Coronary artery (tissue), 2 donors: Measurements from ENCODE around the gene TWF1.

Experiments used
- DNase-seq: peaks from one replicate; pipeline ENCODE4 v3.0.0-alpha.2; 2017; ENCODE audit warnings: low spot score
- H3K27ac ChIP-seq, 2 donors: fragments of 200-600 bp; sonication (generic); one replicate each; pipeline ENCODE4 v1.5.1; 2016 to 2019
- H3K4me3 ChIP-seq: fragments of 200-600 bp; sonication (generic); 2 replicates; pipeline ENCODE4 v1.5.1; 2016; ENCODE audit warnings: mild to moderate bottlenecking, moderate library complexity
- TF ChIP-seq, protein P1 (sequence below): fragments of 200-600 bp; sonication (generic); IDR thresholded peaks from one replicate; pipeline ENCODE4 v1.5.1; 2019; ENCODE audit warnings: antibody characterized with exemption

TWF1 gene

DNA sequence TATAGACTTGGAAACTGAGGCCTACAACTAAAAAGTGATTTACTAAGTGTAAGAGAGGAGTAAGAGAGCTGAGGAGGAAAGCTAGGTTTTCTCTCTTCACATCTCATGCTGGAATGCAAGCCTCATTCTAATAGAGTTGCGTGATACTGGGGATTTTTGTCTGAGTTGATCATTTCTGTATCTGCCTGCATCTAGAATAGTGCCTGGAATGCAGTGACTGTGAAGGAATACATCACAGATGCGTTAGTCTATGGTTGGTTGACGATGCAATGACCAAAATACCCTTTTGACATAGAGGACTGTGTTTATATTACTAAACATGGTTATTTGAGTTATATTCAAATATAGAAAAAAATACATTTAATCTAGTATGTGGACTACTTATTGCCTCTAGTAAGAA, 20.6 kb upstream of the TWF1 start:
- TF ChIP-seq, protein P1, sequence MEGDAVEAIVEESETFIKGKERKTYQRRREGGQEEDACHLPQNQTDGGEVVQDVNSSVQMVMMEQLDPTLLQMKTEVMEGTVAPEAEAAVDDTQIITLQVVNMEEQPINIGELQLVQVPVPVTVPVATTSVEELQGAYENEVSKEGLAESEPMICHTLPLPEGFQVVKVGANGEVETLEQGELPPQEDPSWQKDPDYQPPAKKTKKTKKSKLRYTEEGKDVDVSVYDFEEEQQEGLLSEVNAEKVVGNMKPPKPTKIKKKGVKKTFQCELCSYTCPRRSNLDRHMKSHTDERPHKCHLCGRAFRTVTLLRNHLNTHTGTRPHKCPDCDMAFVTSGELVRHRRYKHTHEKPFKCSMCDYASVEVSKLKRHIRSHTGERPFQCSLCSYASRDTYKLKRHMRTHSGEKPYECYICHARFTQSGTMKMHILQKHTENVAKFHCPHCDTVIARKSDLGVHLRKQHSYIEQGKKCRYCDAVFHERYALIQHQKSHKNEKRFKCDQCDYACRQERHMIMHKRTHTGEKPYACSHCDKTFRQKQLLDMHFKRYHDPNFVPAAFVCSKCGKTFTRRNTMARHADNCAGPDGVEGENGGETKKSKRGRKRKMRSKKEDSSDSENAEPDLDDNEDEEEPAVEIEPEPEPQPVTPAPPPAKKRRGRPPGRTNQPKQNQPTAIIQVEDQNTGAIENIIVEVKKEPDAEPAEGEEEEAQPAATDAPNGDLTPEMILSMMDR: no peak
- H3K27ac ChIP-seq: no peak overlapping the region
- DNase-seq: no peak
- H3K4me3 ChIP-seq: no peak overlapping the region

DNA sequence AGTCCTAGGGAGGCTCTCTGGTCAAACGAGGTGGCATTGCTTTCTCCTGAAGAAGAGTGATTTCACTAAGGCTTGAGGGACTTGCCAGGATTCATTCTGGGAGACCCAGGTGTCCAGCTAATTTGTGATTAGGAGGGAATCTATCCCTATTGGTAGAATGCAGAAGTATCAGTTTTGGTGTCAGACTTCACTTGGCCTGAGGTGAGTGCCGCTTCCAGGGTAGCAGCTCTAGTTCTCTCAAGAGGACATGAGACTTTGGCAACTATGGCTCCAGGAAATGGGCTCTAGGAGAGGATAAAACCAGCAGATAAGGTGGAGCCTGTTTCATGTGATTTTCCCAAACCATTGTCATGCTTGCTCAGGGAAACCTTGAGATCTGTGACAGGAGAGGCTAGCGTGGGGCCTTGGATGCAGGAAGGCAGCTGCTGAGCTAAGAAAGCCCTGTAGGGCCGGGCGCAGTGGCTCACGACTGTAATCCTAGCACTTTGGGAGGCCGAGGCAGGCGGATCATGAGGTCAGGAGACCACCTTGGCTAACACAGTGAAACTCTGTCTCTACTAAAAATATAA, 18.2 kb upstream of the TWF1 start:
- H3K4me3 ChIP-seq: no peak overlapping the region
- DNase-seq: no peak
- no peak overlapping the region for H3K27ac ChIP-seq
- TF ChIP-seq, protein P1: no peak

DNA sequence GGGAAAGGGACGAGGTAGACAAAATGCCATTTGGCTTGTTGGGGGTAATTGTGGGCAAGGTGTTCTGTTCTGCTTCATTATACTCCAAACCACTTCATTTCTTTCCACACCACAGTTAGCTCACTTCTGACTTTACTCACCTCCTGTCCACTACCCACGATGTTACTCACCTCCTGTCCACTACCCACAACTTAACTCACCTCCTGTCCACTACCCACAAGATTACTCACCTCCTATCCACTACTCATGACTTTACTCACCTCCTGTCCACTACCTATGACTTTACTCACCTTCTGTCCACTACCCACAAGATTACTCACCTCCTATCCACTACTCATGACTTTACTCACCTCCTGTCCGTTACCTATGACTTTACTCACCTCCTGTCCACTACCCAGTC, 10.1 kb upstream of the TWF1 start:
- TF ChIP-seq, protein P1: no peak
- no peak for DNase-seq
- Histone ChIP-seq H3K4me3 (no peak overlapping the region), H3K27ac (no peak overlapping the region)

DNA sequence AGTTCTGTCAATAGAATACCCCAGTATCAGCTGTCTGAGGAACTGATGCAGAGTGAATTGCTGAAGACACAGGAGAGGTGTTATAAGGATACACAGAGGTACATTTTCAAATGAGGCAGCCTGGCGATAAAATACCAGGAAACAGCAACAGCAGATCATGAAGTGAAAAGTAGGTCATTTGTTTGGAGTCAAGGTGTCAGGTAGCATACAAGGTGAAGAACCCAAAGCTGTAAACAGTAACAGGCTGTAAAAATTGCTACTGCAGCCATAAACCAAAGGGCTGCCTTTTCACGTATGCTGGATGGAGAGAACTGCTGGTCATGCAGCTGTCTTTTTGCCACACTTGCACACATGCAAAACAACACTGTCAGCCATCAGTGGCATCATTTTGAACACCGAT, 9.3 kb upstream of the TWF1 start:
- Histone ChIP-seq H3K27ac (no peak overlapping the region), H3K4me3 (no peak overlapping the region)
- no peak for DNase-seq
- TF ChIP-seq, protein P1: no peak

DNA sequence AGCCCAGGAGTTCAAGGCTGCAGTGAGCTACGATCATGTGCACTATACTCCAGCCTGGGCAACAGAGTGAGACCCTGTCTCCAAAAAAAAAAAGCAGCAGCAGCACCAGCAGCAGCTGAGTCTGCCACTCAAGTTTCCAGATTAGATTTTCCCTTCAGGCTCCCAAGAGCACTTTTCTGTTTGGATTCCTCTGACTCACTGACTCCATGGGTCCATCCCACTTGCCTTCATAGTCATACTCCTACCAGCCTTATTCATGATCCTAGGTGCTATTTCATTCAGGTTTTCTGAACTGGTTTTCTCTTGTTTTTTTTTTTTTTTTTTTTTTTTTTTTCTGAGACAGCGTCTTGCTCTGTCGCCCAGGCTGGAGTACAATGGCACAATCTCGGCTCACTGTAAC, 6.8 kb upstream of the TWF1 start:
- Histone ChIP-seq H3K4me3 (no peak overlapping the region), H3K27ac (no peak overlapping the region)
- no peak for DNase-seq
- TF ChIP-seq, protein P1: no peak

DNA sequence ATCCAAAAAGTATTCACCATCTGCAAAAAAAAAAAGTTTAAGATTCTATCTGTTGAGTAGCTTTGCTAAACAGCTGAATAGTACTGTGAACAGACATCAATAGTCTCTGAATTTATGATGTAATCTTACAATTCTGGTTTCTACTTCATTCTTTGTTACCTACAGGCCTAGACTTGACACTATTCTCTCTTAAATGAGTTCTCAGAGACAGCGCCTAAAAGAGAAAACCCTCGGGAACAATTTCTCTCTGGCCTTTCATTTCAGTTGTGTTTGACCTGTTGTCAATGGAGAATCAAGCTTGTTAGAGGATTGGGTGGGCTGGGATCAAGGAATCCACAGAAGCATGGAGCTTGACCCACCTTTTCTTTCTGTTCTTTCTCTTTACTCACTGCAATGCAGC, 5.9 kb upstream of the TWF1 start:
- H3K27ac ChIP-seq: no peak overlapping the region
- no peak overlapping the region for H3K4me3 ChIP-seq
- DNase-seq: no peak
- TF ChIP-seq, protein P1: no peak

DNA sequence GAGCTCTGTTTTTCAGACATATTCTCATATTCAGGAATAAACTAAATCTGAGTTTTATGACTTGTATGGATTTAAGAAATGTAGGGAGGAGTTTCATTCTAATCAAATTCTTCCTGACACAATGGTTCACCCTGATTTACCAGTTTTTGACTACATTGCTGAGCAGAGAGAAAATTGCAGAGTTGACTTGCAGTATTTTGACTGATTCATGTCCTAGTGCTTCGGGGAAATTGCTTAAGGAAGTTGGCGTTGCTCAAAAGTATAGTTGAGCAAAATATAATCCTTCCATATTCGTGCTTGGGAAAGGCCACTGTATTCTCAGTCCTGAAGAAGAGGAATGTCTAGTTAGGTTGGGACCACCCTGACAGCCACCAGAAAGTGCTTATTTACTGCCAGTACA, 1.3 kb upstream of the TWF1 start:
- peak overlapping the region in 1 of 2 donors; percentile 93 for H3K27ac ChIP-seq
- no peak for DNase-seq
- TF ChIP-seq, protein P1: no peak
- no peak overlapping the region for H3K4me3 ChIP-seq
